Stomach (tissue), 9 donors: ENCODE results near the gene GNRHR. TPM values are rescaled to one million over a fixed set of nuclear protein-coding genes. Genes with fewer than 3 reads are reported as not detected.
A peak's percentile ranks its signal among the peaks of the same experiment; 100 is the strongest.
"Not testable (repeated sequence)": the region's sequence is repeated elsewhere in the genome, so short reads cannot be mapped to it uniquely, and the experiment has no call there.

Source experiments
- DNase-seq, 2 donors: peaks; one replicate each; pipeline versions ENCODE4 v3.0.0 to v3.0.0-alpha.2; 2013 to 2019
- H3K27ac ChIP-seq, 5 donors: fragments of 200-600 bp in 4 of 5; sonication (generic) in 4 of 5; one replicate each; pipeline ENCODE4 v1.5.1; 2013 to 2019; ENCODE audit warnings: mild to moderate bottlenecking in 1 of 5, moderate library complexity in 1 of 5
- H3K27me3 ChIP-seq, 3 donors: fragments of 200-600 bp; sonication (generic); one replicate each; pipeline ENCODE4 v1.5.1; 2017 to 2019; ENCODE audit warnings: mixed run types in 1 of 3
- H3K36me3 ChIP-seq, 4 donors: fragments of 200-600 bp; sonication (generic); 1 replicate in 3 of 4; 2 replicates in 1 of 4; pipeline ENCODE4 v1.5.1; 2016 to 2019
- H3K4me1 ChIP-seq, 4 donors: fragments of 200-600 bp; sonication (generic); one replicate each; pipeline ENCODE4 v1.5.1; 2016 to 2019
- H3K4me3 ChIP-seq, 4 donors: fragments of 200-600 bp; sonication (generic) in 3 of 4; one replicate each; pipeline ENCODE4 v1.5.1; 2016 to 2019; ENCODE audit warnings: mild to moderate bottlenecking in 1 of 4
- H3K9me3 ChIP-seq, 4 donors: fragments of 200-600 bp; sonication (generic); one replicate each; pipeline ENCODE4 v1.5.1; 2016 to 2019
- CTCF ChIP-seq, 7 experiments: fragments of 450-650 bp in 4 of 7; fragments of 200-600 bp in 3 of 7; sonication (generic) in 3 of 7; IDR thresholded peaks; one replicate each; pipeline ENCODE4 v1.5.1; 2016 to 2019; ENCODE audit warnings: antibody characterized with exemption in 7 of 7, control low read depth in 2 of 7, mild to moderate bottlenecking in 1 of 7
- EP300 ChIP-seq: sonication (generic); formaldehyde crosslinking; IDR thresholded peaks from one replicate; pipeline ENCODE4 v1.6.1; 2017; ENCODE audit warnings: antibody characterized with exemption
- POLR2A ChIP-seq, 4 donors: fragments of 450-650 bp; IDR thresholded peaks; one replicate each; pipeline ENCODE4 v1.6.1; 2016; ENCODE audit warnings: antibody characterized with exemption in 4 of 4, control low read depth in 2 of 4, mild to moderate bottlenecking in 1 of 4, moderate library complexity in 1 of 4
- POLR2AphosphoS5 ChIP-seq, 3 donors: sonication (generic); formaldehyde crosslinking; IDR thresholded peaks; one replicate each; pipeline ENCODE4 v1.6.1; 2016; ENCODE audit warnings: antibody characterized with exemption in 3 of 3
- WGBS, 5 donors: extraction: QIAGEN DNeasy Blood & Tissue Kit in 3 of 5; methylation state at CpG; one replicate each; pipeline versions ENCODE4 v1.1.5 to v1.1.7; 2013 to 2018; 5-methylcytosine and 5-hydroxymethylcytosine counted together
- intact Hi-C: fragments of 100-400 bp; cut with DNase I; formaldehyde crosslinking; loops from one replicate; pipeline ENCODE4 v1.15.1; 2023; ENCODE audit warnings: low total_unique reads
- polyA plus RNA-seq, 3 donors: library from polyadenylated mRNA; stranded (reverse); fragments of 200-250 nt; gene quantifications; one replicate each; pipeline ENCODE4 v1.2.3, GENCODE V29; 2013
- total RNA-seq, 5 donors: library from RNA; depleted of rRNA; stranded (reverse); fragments of >200 nt; gene quantifications; one replicate each; pipeline versions ENCODE4 v1.1.0 to v1.2.3, GENCODE V29; 2014 to 2016
- donor health status: healthy with polysubstance abuse.
- donor health status: Bipolar disorder and iron deficiency.
- donor health status: healthy.

Gene GNRHR
- total and polyA plus RNA-seq, 8 donors = not detected

- Histone ChIP-seq H3K27ac (no peak overlapping the region), H3K36me3 (no peaks in the 10 kb centered on the region), H3K9me3 (no peaks in the 10 kb centered on the region), H3K27me3 (no peaks in the 10 kb centered on the region), H3K4me1 (no peaks in the 10 kb centered on the region), H3K4me3 (no peak overlapping the region)
- WGBS, 5 donors = 73 to 96% (median 92%) methylated on average over 1 of the region's 1 CpG
- TF ChIP-seq CTCF (IDR thresholded peaks at IDR 0.05) (no peak), POLR2AphosphoS5 (IDR thresholded peaks at IDR 0.05) (no peak), POLR2A (IDR thresholded peaks at IDR 0.05) (no peak), EP300 (no peak)
- no peak for DNase-seq
- intact Hi-C loops = no loop called here
Measured at GRCh38 chr4:67765928-67766327, 11.7 kb upstream of the GNRHR start.

GRCh38 chr4:67765401-67765800, 11.2 kb upstream of the GNRHR start:
- H3K27ac ChIP-seq = no peak overlapping the region
- H3K4me1 ChIP-seq = no peaks in the 10 kb centered on the region
- TF ChIP-seq CTCF (IDR thresholded peaks at IDR 0.05) (no peak), POLR2AphosphoS5 (IDR thresholded peaks at IDR 0.05) (no peak), EP300 (no peak), POLR2A (IDR thresholded peaks at IDR 0.05) (no peak)
- intact Hi-C loops = no loop called here
- WGBS, 5 donors = 81 to 92% (median 85%) methylated on average over 2 of the region's 2 CpGs
- no peaks in the 10 kb centered on the region for H3K27me3 ChIP-seq
- H3K4me3 ChIP-seq = no peak overlapping the region
- no peak for DNase-seq
- H3K36me3 ChIP-seq = no peaks in the 10 kb centered on the region
- no peaks in the 10 kb centered on the region for H3K9me3 ChIP-seq

GRCh38 chr4:67764183-67764582, 10.0 kb upstream of the GNRHR start:
- no peak for DNase-seq
- no peaks in the 10 kb centered on the region for H3K9me3 ChIP-seq
- H3K27ac ChIP-seq = no peak overlapping the region
- TF ChIP-seq POLR2A (IDR thresholded peaks at IDR 0.05) = no peak
- TF ChIP-seq CTCF (IDR thresholded peaks at IDR 0.05) = no peak
- TF ChIP-seq POLR2AphosphoS5 (IDR thresholded peaks at IDR 0.05) = no peak
- TF ChIP-seq EP300 = no peak
- no peaks in the 10 kb centered on the region for H3K4me1 ChIP-seq
- no peaks in the 10 kb centered on the region for H3K36me3 ChIP-seq
- intact Hi-C loops = no loop called here
- H3K27me3 ChIP-seq = no peaks in the 10 kb centered on the region
- no peak overlapping the region for H3K4me3 ChIP-seq

- no peaks in the 10 kb centered on the region for H3K4me1 ChIP-seq
- WGBS, 5 donors = 26 to 31% (median 30%) methylated on average over 3 of the region's 3 CpGs
- DNase-seq = peak in 1 of 2 donors; percentile 16
- no peaks in the 10 kb centered on the region for H3K27me3 ChIP-seq
- H3K4me3 ChIP-seq = no peak overlapping the region
- H3K36me3 ChIP-seq = no peaks in the 10 kb centered on the region
- no peak overlapping the region for H3K27ac ChIP-seq
- H3K9me3 ChIP-seq = no peaks in the 10 kb centered on the region
- intact Hi-C loops = no loop called here
- TF ChIP-seq CTCF (IDR thresholded peaks at IDR 0.05) = no peak
- TF ChIP-seq EP300 = no peak
- no peak for TF ChIP-seq POLR2A (IDR thresholded peaks at IDR 0.05)
- TF ChIP-seq POLR2AphosphoS5 (IDR thresholded peaks at IDR 0.05) = no peak
Measured at GRCh38 chr4:67762086-67762485, 7.9 kb upstream of the GNRHR start.

- H3K9me3 ChIP-seq, H3K27me3 ChIP-seq, H3K4me3 ChIP-seq, H3K4me1 ChIP-seq, DNase-seq, H3K27ac ChIP-seq, intact Hi-C loops, H3K36me3 ChIP-seq: not testable (repeated sequence)
- WGBS, 5 donors = 65 to 76% (median 71%) methylated on average over 6 of the region's 6 CpGs
Measured at GRCh38 chr4:67756991-67757390, 2.8 kb upstream of the GNRHR start.
